Stimulated activated CD4-positive, alpha-beta T cell treated with anti-CD3 and anti-CD28 coated beads, Interleukin-4, amount 100 ng/mL, for 48 hours (primary cell): ENCODE results near the gene PANK4.

Experiments used
- DNase-seq, 2 donors: peaks; one replicate each; pipeline ENCODE4 v3.0.0-alpha.2; 2020; ENCODE audit warnings: low read depth in 2 of 2

PANK4 gene

GRCh38 chr1:2528966-2529783, 2.8 kb upstream of the PANK4 start:
- no peak for DNase-seq

- no peak for DNase-seq
These were observed 2.2 kb upstream of the PANK4 start for GRCh38 chr1:2528611-2528965.

- DNase-seq = no peak
These were observed 1.6 kb upstream of the PANK4 start for GRCh38 chr1:2528016-2528415.

GRCh38 chr1:2527556-2527860, 1.1 kb upstream of the PANK4 start:
- no peak for DNase-seq

- DNase-seq = peak; percentile 58 to 63
These were observed 594 bp upstream of the PANK4 start for GRCh38 chr1:2526824-2527555.

GRCh38 chr1:2525572-2525919, 850 bp downstream of the PANK4 start:
- no peak for DNase-seq

GRCh38 chr1:2523891-2524609, 2.3 kb downstream of the PANK4 start:
- no peak for DNase-seq

GRCh38 chr1:2523191-2523890, 3.1 kb downstream of the PANK4 start:
- no peak for DNase-seq

GRCh38 chr1:2522230-2522629, 4.2 kb downstream of the PANK4 start:
- no peak for DNase-seq

GRCh38 chr1:2520806-2521205, 5.6 kb downstream of the PANK4 start:
- DNase-seq = no peak

GRCh38 chr1:2520206-2520605, 6.2 kb downstream of the PANK4 start:
- no peak for DNase-seq

- no peak for DNase-seq
These were observed 6.7 kb downstream of the PANK4 start for GRCh38 chr1:2519729-2520128.

- no peak for DNase-seq
These were observed 7.2 kb downstream of the PANK4 start for GRCh38 chr1:2519029-2519685.

- DNase-seq = no peak
These were observed 7.9 kb downstream of the PANK4 start for GRCh38 chr1:2518528-2518927.

- no peak for DNase-seq
These were observed 8.4 kb downstream of the PANK4 start for GRCh38 chr1:2517966-2518365.

GRCh38 chr1:2516946-2517345, 9.4 kb downstream of the PANK4 start:
- no peak for DNase-seq

- no peak for DNase-seq
These were observed 10.3 kb downstream of the PANK4 start for GRCh38 chr1:2516124-2516523.

- no peak for DNase-seq
These were observed 10.7 kb downstream of the PANK4 start for GRCh38 chr1:2515763-2516080.

- DNase-seq = no peak
These were observed 11.3 kb downstream of the PANK4 start for GRCh38 chr1:2514863-2515762.

GRCh38 chr1:2513939-2514652, 12.3 kb downstream of the PANK4 start:
- DNase-seq = no peak
